Measurements from ENCODE around the gene PBX3. TPM values are rescaled to one million over a fixed set of nuclear protein-coding genes. Genes with fewer than 3 reads are reported as not detected.
A peak's percentile ranks its signal among the peaks of the same experiment; 100 is the strongest.

Gene PBX3
- total RNA-seq, 1 experiment from 2014 or later, result 46.0 TPM

DNA sequence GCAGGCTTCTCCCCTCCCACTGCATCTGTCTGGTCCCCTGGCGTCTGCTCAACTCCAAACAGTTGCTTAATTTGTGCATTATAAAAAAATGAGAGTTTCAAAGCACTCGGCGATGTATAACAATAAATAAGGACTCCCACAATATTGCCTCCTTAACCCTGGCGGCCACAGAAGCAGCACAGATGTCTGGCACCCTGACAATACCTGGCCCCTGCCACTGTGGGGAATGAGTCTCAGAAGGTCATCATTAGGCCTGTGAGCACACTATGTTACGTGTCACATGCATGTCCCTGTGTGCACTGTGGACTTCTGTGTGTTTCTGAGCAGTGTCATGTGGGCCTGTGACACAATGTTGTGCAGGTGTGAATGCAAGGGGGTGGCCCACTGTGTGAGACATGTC, 236.5 kb downstream of the PBX3 start:
- peaks cover 23 to 24% of the 10 kb centered on the region in 2 experiments for H3K9me3 Mint-ChIP-seq
- Histone ChIP-seq H3K4me1 (ENCODE audit: insufficient read depth, low read length) (no peaks in the 10 kb centered on the region), H3K4ac (ENCODE audit: low read depth, low read length) (no peak overlapping the region), H4K8ac (replicated peaks; ENCODE audit: insufficient read length, low read depth, low read length) (no peak overlapping the region), H2BK20ac (ENCODE audit: low read depth, low read length, poor library complexity, severe bottlenecking) (no peak overlapping the region), H2BK120ac (ENCODE audit: low read depth, low read length, poor library complexity, severe bottlenecking) (no peak overlapping the region), H2AK5ac (ENCODE audit: insufficient read length, low read length) (no peak overlapping the region), H3K9ac (ENCODE audit: extremely low read depth, insufficient read length, low read length) (no peak overlapping the region), H3T11ph (ENCODE audit: low read length) (no peak overlapping the region), H3K9me3 (ENCODE audit: control insufficient read depth, low read depth, low read length) (no peaks in the 10 kb centered on the region), H3K27ac (ENCODE audit: insufficient read length, low read depth, low read length) (no peak overlapping the region), H2AFZ (ENCODE audit: low read length) (no peak overlapping the region), H3K79me2 (ENCODE audit: insufficient read depth, low read length) (no peaks in the 10 kb centered on the region), H3K27me3 (ENCODE audit: insufficient read depth, low read length) (no peaks in the 10 kb centered on the region), H3K4me2 (ENCODE audit: insufficient read depth, insufficient read length, low read length) (no peak overlapping the region), H3K14ac (ENCODE audit: insufficient read depth, low read length) (peak overlapping the region; percentile 69; the same call in 1 of the 2 replicates), H2BK12ac (ENCODE audit: insufficient read length, low read depth, low read length) (no peak overlapping the region), H4K91ac (ENCODE audit: insufficient read length, low read depth, low read length) (no peak overlapping the region), H4K5ac (ENCODE audit: insufficient read length, low read depth, low read length) (no peak overlapping the region), H2BK5ac (ENCODE audit: insufficient read length, low read length) (no peak overlapping the region), H3K23ac (ENCODE audit: insufficient read length, low read depth, low read length) (no peak overlapping the region), H3K79me1 (ENCODE audit: insufficient read depth, low read depth, low read length, poor library complexity, severe bottlenecking) (no peaks in the 10 kb centered on the region), H3K56ac (ENCODE audit: insufficient read length, low read depth, low read length) (no peak overlapping the region), H3K18ac (ENCODE audit: insufficient read length, low read depth, low read length) (no peak overlapping the region), H4K20me1 (ENCODE audit: control insufficient read depth, insufficient read depth, insufficient read length) (no peaks in the 10 kb centered on the region), H3K23me2 (ENCODE audit: insufficient read length, low read depth, low read length, poor library complexity, severe bottlenecking) (no peaks in the 10 kb centered on the region), H2BK15ac (ENCODE audit: low read depth, low read length) (no peak overlapping the region)
- no CpG with 5 or more reads among the region's 5 CpGs for WGBS (ENCODE audit: extremely low coverage, insufficient read length, low lambda C conversion rate)
- H3K27ac Mint-ChIP-seq, result no peak overlapping the region
- H3K36me3 Mint-ChIP-seq (ENCODE audit: insufficient read depth in 1 of 3, low read depth in 3 of 3), result peaks cover 8 to 11% (median 9%) of the 10 kb centered on the region in 3 experiments
- DNase-seq, result no peak
- TF ChIP-seq, protein P1, sequence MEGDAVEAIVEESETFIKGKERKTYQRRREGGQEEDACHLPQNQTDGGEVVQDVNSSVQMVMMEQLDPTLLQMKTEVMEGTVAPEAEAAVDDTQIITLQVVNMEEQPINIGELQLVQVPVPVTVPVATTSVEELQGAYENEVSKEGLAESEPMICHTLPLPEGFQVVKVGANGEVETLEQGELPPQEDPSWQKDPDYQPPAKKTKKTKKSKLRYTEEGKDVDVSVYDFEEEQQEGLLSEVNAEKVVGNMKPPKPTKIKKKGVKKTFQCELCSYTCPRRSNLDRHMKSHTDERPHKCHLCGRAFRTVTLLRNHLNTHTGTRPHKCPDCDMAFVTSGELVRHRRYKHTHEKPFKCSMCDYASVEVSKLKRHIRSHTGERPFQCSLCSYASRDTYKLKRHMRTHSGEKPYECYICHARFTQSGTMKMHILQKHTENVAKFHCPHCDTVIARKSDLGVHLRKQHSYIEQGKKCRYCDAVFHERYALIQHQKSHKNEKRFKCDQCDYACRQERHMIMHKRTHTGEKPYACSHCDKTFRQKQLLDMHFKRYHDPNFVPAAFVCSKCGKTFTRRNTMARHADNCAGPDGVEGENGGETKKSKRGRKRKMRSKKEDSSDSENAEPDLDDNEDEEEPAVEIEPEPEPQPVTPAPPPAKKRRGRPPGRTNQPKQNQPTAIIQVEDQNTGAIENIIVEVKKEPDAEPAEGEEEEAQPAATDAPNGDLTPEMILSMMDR (conservative IDR thresholded peaks at IDR 0.05), result no peak
- no peak overlapping the region for H3K4me3 Mint-ChIP-seq
- H3K27me3 Mint-ChIP-seq (ENCODE audit: low read depth), result no peaks in the 10 kb centered on the region; the same call in 1 of the 2 replicates
- 0 out of 4 replicates have a peak, but pooled peaks cover 0 to 3% of the 10 kb centered on the region in 2 experiments for H3K4me1 Mint-ChIP-seq
